NCI-H460 (cell line): Measurements from ENCODE around the gene PRR14L. TPM values are rescaled to one million over a fixed set of nuclear protein-coding genes. Genes with fewer than 3 reads are reported as not detected.
"Not testable (repeated sequence)": the region's sequence is repeated elsewhere in the genome, so short reads cannot be mapped to it uniquely, and the experiment has no call there.

Source experiments
- DNase-seq: peaks from one replicate; pipeline ENCODE4 v3.0.0-alpha.2; 2016; ENCODE audit warnings: low read depth; ENCODE audit errors: extremely low read depth
- polyA plus RNA-seq: library from polyadenylated mRNA; depleted of rRNA; stranded (reverse); fragments of >200 nt; gene quantifications from 2 replicates; pipeline ENCODE4 v1.2.3, GENCODE V29; 2014; cell fraction: nucleus; rRNA removed
- total RNA-seq: library from RNA; depleted of rRNA; stranded (reverse); fragments of >200 nt; shearing (Covaris generic); gene quantifications from 2 replicates; pipeline ENCODE4 v1.2.3, GENCODE V29; 2014; rRNA removed

PRR14L gene
- 13.5 and 16.3 TPM in 2 replicates for total RNA-seq
- 9.1 and 9.2 TPM in 2 replicates for polyA plus RNA-seq

DNA sequence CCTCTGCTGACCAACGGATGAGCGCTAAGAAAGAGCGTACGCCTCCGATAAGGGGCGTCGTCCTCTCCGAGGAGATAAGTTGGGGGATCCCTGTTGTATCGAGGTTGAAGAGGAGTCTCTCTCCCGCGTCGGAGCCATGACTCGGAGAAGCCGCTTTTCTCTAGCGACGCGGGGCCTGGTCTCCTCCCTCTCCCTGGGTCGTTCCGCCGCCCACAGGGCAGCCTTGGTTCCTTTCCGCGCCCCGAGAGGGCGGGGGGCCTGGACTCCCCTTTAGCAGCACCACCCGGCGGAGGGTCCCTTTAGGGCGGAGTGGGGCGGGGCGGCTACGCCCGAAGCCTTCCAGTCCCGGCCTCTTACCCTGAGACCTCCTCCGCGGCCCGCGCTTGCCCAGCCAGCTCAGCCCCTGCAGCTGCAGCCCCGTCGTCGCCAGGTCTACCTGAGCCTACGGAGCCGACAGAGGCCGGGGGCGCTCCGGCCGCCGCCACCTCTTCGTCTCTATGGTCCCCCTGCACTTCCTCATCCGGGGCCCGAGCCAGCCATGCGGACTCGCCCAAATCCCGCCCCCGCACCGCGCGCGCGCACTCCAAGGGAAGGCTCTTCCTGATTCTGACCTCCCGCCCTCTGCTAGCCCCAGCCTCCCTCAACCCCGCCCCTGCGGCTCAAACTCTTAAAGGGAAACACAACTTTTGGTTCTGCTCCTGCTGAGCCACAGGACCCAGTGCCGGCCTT, at the start of gene PRR14L:
PRR14L (minus strand) TSS at position 497 of the 729 bp plus-strand sequence. CDS start 11,272 bp downstream, outside the sequence.
- peak; percentile 89 for DNase-seq

- not testable (repeated sequence) for DNase-seq
Measured at GRCh38 chr22:31799358-31799757, 49.4 kb upstream of the PRR14L start.

DNA sequence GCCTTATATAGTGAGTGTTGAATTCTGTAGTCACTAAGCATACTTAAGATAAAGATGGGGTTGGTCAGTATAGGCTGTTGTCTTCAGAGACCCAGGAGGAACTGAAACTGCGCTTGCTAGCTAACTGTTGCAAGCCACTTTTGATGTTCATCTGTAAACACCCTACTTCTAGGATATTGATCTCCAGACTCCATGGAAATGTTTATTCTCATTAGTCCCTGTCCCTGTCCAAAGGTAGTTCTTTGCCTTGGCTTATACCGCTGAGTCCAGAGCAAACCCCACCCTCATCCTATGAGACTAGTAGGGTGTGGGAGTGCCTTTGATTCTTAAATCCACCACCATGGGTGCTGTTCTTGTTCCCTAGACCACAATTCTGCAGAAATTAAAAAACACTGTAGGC, 40.3 kb upstream of the PRR14L start:
- DNase-seq, result no peak

DNA sequence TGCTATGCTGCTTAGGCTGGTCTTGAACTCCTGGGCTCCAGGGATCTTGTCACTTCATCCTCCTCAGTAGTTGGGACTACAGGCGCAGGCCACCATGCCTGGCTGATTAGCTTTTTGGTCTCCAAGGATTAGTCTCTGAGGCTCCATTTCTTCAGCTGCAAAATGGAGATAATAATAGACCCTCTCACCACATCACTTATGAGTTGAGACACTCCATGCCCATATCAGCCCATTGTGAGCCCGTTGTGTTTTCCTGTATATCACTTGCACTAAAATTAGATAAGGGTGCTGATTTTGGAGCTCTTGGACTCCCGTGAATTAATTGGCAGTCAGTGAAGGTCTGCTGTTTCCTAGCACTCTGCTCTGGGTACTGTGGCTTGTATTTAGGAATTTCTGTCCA, 39.9 kb upstream of the PRR14L start:
- no peak for DNase-seq

GRCh38 chr22:31776231-31776630, 26.3 kb upstream of the PRR14L start:
- DNase-seq, result no peak

- no peak for DNase-seq
Measured at GRCh38 chr22:31773416-31773815, 23.5 kb upstream of the PRR14L start.

GRCh38 chr22:31768422-31769059, 18.6 kb upstream of the PRR14L start:
- DNase-seq, result no peak

GRCh38 chr22:31764785-31765184, 14.9 kb upstream of the PRR14L start:
- DNase-seq, result no peak

- not testable (repeated sequence) for DNase-seq
Measured at GRCh38 chr22:31758860-31759259, 8.9 kb upstream of the PRR14L start.

DNA sequence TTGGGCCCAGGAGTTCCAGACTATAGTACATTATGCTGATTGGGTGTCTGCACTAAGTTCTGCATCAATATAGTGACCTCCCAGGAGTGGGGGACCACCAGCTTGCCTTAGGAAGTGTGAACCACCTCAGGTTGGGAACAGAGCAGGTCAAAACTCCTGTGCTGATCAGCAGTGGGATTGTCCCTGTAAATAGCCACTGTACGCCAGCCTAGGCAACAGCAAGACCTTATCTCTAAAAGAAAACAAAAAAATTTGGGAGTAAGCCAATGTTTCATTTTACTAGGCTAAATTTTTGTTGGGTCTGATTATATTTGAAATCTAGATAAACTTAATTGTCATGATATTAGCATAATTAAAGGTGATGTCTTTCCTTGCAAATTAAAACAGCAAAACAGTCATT, 7.3 kb upstream of the PRR14L start:
- no peak for DNase-seq

DNA sequence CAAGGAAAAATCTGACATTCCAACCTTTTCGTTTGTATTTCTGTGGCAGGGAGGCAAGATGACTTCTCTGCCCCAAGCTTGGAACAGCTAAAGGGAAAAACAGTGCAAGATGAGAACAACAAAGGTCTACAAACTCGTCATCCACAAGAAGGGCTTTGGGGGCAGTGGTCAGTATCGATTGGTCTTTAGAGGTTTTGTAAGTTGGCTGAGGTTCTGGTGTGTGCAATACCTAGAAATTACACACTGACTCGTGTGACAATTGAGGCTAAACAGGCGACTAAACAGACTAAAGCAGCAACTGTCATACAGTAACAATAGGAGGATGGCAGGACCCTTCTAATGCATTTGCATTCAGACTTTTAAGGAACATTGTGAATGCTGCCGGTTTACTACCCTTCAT, 4.9 kb upstream of the PRR14L start:
- DNase-seq, result no peak

GRCh38 chr22:31753634-31754501, 3.9 kb upstream of the PRR14L start, which contains the start of gene DEPDC5:
Gene DEPDC5 (plus strand): TSS chr22:31754019. CDS start chr22:31754922, 903 bp downstream.
- DNase-seq, result peak; percentile 89

- no peak for DNase-seq
Measured at GRCh38 chr22:31753005-31753633, 3.2 kb upstream of the PRR14L start.

GRCh38 chr22:31752096-31752847, 2.3 kb upstream of the PRR14L start:
- no peak for DNase-seq

GRCh38 chr22:31750365-31751284, 693 bp upstream of the PRR14L start:
- no peak for DNase-seq

GRCh38 chr22:31748490-31748889, 1.4 kb downstream of the PRR14L start:
- no peak for DNase-seq

GRCh38 chr22:31747441-31747840, 2.5 kb downstream of the PRR14L start:
- DNase-seq, result no peak

DNA sequence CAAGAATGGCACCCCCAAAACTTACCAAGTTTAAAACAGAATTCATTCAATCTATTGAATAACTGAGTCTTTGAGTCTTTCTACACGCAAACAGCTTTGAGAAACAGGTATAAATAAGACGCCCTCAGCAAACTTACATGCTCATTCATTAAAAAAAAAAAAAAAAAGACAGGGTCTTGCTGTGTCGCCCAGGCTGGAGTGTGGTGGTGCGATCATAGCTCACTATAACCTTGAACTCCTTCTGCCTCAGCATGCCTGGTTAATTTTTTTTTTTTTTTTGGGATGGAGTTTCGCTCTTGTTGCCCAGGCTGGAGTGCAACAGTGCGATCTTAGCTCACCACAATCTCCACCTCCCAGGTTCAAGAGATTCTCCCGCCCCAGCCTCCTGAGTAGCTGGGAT, 6.1 kb downstream of the PRR14L start:
- DNase-seq, result no peak

GRCh38 chr22:31742682-31743081, 7.2 kb downstream of the PRR14L start:
- DNase-seq, result no peak
